Mesodermal cell (in vitro differentiated cells): Measurements from ENCODE around the gene NKD1.
"Not testable (repeated sequence)": the region's sequence is repeated elsewhere in the genome, so short reads cannot be mapped to it uniquely, and the experiment has no call there.

Experiments used
- H3K27ac ChIP-seq: 2 replicates; pipeline ENCODE4 v1.7.0; 2013; ENCODE audit warnings: mild to moderate bottlenecking, low read depth, low read length, moderate library complexity; ENCODE audit not compliant: severe bottlenecking
- H3K36me3 ChIP-seq: 2 replicates; pipeline ENCODE4 v1.7.1; 2013; ENCODE audit warnings: mild to moderate bottlenecking, low read length, moderate library complexity; ENCODE audit not compliant: control insufficient read depth, insufficient read depth
- H3K4me1 ChIP-seq: one replicate; pipeline ENCODE4 v1.7.1; 2013; ENCODE audit warnings: mild to moderate bottlenecking, low read length; ENCODE audit not compliant: insufficient read depth, control insufficient read depth, poor library complexity, severe bottlenecking
- H3K4me3 ChIP-seq: 2 replicates; pipeline ENCODE4 v1.7.0; 2013; ENCODE audit warnings: low read length, control low read depth, mild to moderate bottlenecking; ENCODE audit not compliant: insufficient read depth, poor library complexity, severe bottlenecking; ENCODE audit errors: extremely low read depth
- H3K9me3 ChIP-seq: 2 replicates; pipeline ENCODE4 v1.7.1; 2013; ENCODE audit warnings: mild to moderate bottlenecking, low read length, moderate library complexity; ENCODE audit not compliant: control insufficient read depth
- WGBS, 2 experiments: methylation state at CpG; one replicate each; pipeline ENCODE4 v1.1.5; 2013; ENCODE audit warnings: missing lambda C conversion rate in 2 of 2; ENCODE audit not compliant: insufficient coverage in 2 of 2; 5-methylcytosine and 5-hydroxymethylcytosine counted together

Gene NKD1

GRCh38 chr16:50570808-50571598 is 22.8 kb downstream of the NKD1 start:
- 90 to 97% methylated on average over 7 to 11 of the region's 11 CpGs for WGBS, 2 experiments
- Histone ChIP-seq H3K36me3 (peaks cover 54% of the 10 kb centered on the region), H3K9me3 (no peaks in the 10 kb centered on the region), H3K27ac (no peak overlapping the region), H3K4me1 (peaks cover 4% of the 10 kb centered on the region), H3K4me3 (no peak overlapping the region)

- no peaks in the 10 kb centered on the region for H3K9me3 ChIP-seq
- H3K36me3 ChIP-seq, result peaks cover 53% of the 10 kb centered on the region
- WGBS, 2 experiments, result 94 to 98% methylated on average over 2 to 7 of the region's 7 CpGs
- H3K4me3 ChIP-seq, result no peak overlapping the region
- H3K4me1 ChIP-seq, result peaks cover 4% of the 10 kb centered on the region
- H3K27ac ChIP-seq, result no peak overlapping the region
Observed at GRCh38 chr16:50571786-50572185, 23.6 kb downstream of the NKD1 start.

- no peaks in the 10 kb centered on the region for H3K9me3 ChIP-seq
- no peak overlapping the region for H3K4me3 ChIP-seq
- H3K27ac ChIP-seq, result no peak overlapping the region
- H3K4me1 ChIP-seq, result peaks cover 4% of the 10 kb centered on the region
- 92 to 94% methylated on average over 5 to 6 of the region's 7 CpGs for WGBS, 2 experiments
- peaks cover 48% of the 10 kb centered on the region for H3K36me3 ChIP-seq
Observed at GRCh38 chr16:50572700-50573099, 24.5 kb downstream of the NKD1 start.

GRCh38 chr16:50573279-50573678 is 25.1 kb downstream of the NKD1 start:
- Histone ChIP-seq H3K36me3 (peaks cover 48% of the 10 kb centered on the region), H3K4me3 (no peak overlapping the region), H3K4me1 (peaks cover 4% of the 10 kb centered on the region), H3K9me3 (no peaks in the 10 kb centered on the region), H3K27ac (no peak overlapping the region)
- WGBS, 2 experiments, result 94 to 95% methylated on average over 5 of the region's 5 CpGs

- WGBS, 2 experiments, result 76 to 77% methylated on average over 9 to 10 of the region's 14 CpGs
- H3K4me3 ChIP-seq, result no peak overlapping the region
- peak overlapping the region; percentile 29 for H3K27ac ChIP-seq
- peaks cover 4% of the 10 kb centered on the region for H3K4me1 ChIP-seq
- peaks cover 54% of the 10 kb centered on the region for H3K36me3 ChIP-seq
- no peaks in the 10 kb centered on the region for H3K9me3 ChIP-seq
Observed at GRCh38 chr16:50573947-50574744, 25.9 kb downstream of the NKD1 start.

GRCh38 chr16:50574745-50575136 is 26.5 kb downstream of the NKD1 start:
- no peaks in the 10 kb centered on the region for H3K9me3 ChIP-seq
- H3K4me3 ChIP-seq, result no peak overlapping the region
- peak overlapping the region; percentile 29 for H3K27ac ChIP-seq
- peaks cover 55% of the 10 kb centered on the region for H3K36me3 ChIP-seq
- H3K4me1 ChIP-seq, result peaks cover 4% of the 10 kb centered on the region

GRCh38 chr16:50575743-50576142 is 27.5 kb downstream of the NKD1 start:
- Histone ChIP-seq H3K4me3 (no peak overlapping the region), H3K9me3 (no peaks in the 10 kb centered on the region), H3K4me1 (peaks cover 4% of the 10 kb centered on the region), H3K27ac (no peak overlapping the region), H3K36me3 (peaks cover 61% of the 10 kb centered on the region)
- 100% methylated on average over 1 to 2 of the region's 2 CpGs for WGBS, 2 experiments

- Histone ChIP-seq H3K36me3 (peaks cover 58% of the 10 kb centered on the region), H3K27ac (no peak overlapping the region), H3K4me3 (no peak overlapping the region), H3K4me1 (peaks cover 4% of the 10 kb centered on the region), H3K9me3 (no peaks in the 10 kb centered on the region)
- 100% methylated on average over 1 of the region's 3 CpGs; no CpG with 5 or more reads in 1 of the 2 experiments for WGBS, 2 experiments
Observed at GRCh38 chr16:50576403-50577113, 28.4 kb downstream of the NKD1 start.

GRCh38 chr16:50578137-50578536 is 29.9 kb downstream of the NKD1 start:
- WGBS, 2 experiments, result 88 to 100% methylated on average over 1 of the region's 2 CpGs
- Histone ChIP-seq H3K9me3 (no peaks in the 10 kb centered on the region), H3K36me3 (peaks cover 54% of the 10 kb centered on the region), H3K4me1 (peaks cover 4% of the 10 kb centered on the region), H3K27ac (no peak overlapping the region), H3K4me3 (no peak overlapping the region)

- 97 to 98% methylated on average over 18 to 25 of the region's 32 CpGs for WGBS, 2 experiments
- peaks cover 46% of the 10 kb centered on the region for H3K36me3 ChIP-seq
Observed at GRCh38 chr16:50579373-50579772, 31.2 kb downstream of the NKD1 start.

More at GRCh38 chr16:50579373-50579772, 31.2 kb downstream of the NKD1 start:
- H3K4me1 ChIP-seq, H3K27ac ChIP-seq, H3K4me3 ChIP-seq, H3K9me3 ChIP-seq: not testable (repeated sequence)
